Measurements from ENCODE around the gene ADISSP. TPM values are rescaled to one million over a fixed set of nuclear protein-coding genes. Genes with fewer than 3 reads are reported as not detected.
A peak's percentile ranks its signal among the peaks of the same experiment; 100 is the strongest.

Gene ADISSP
- total and polyA plus RNA-seq, 10 donors: 29.4 to 55.5 (median 36.0) TPM

DNA sequence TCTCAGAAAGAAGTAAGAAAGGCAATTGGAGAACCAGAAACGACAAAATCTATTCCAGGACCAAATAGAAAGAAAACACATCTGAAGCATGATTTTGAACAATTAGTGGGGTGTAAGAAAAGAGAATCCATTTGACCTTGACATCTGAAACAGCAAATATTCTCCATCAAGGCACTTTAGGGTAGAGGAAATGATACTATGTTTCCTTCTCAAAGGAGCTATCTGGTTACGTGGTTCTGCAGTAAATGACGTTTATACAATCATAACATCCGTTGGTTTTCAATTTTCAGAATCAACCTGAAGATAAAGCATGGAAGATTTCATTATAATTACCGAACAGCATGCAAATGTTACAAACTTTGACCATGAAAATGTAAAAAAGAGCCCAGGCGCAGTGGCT is 46.9 kb downstream of the ADISSP start:
- 52 to 64% (median 57%) methylated on average over 6 of the region's 6 CpGs for WGBS, 5 donors
- Histone ChIP-seq H3K4me1 (no peaks in the 10 kb centered on the region), H3K9me3 (no peaks in the 10 kb centered on the region), H3K4me3 (no peak overlapping the region), H3K27me3 (replicated peaks in 1 of 7) (peaks cover 0 to 10% (median 0%) of the 10 kb centered on the region in 7 donors), H3K36me3 (no peaks in the 10 kb centered on the region), H3K27ac (no peak overlapping the region)
- DNase-seq: no peak
- TF ChIP-seq, protein P1, sequence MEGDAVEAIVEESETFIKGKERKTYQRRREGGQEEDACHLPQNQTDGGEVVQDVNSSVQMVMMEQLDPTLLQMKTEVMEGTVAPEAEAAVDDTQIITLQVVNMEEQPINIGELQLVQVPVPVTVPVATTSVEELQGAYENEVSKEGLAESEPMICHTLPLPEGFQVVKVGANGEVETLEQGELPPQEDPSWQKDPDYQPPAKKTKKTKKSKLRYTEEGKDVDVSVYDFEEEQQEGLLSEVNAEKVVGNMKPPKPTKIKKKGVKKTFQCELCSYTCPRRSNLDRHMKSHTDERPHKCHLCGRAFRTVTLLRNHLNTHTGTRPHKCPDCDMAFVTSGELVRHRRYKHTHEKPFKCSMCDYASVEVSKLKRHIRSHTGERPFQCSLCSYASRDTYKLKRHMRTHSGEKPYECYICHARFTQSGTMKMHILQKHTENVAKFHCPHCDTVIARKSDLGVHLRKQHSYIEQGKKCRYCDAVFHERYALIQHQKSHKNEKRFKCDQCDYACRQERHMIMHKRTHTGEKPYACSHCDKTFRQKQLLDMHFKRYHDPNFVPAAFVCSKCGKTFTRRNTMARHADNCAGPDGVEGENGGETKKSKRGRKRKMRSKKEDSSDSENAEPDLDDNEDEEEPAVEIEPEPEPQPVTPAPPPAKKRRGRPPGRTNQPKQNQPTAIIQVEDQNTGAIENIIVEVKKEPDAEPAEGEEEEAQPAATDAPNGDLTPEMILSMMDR (IDR thresholded peaks at IDR 0.05 in 8 of 11, conservative IDR thresholded peaks at IDR 0.05 in 3 of 11): no peak
- no peak for TF ChIP-seq POLR2A (IDR thresholded peaks at IDR 0.05)
- TF ChIP-seq POLR2AphosphoS5 (IDR thresholded peaks at IDR 0.05): no peak
- intact Hi-C loops (cut with DNase I; ENCODE audit: low total_unique reads): no loop called here

DNA sequence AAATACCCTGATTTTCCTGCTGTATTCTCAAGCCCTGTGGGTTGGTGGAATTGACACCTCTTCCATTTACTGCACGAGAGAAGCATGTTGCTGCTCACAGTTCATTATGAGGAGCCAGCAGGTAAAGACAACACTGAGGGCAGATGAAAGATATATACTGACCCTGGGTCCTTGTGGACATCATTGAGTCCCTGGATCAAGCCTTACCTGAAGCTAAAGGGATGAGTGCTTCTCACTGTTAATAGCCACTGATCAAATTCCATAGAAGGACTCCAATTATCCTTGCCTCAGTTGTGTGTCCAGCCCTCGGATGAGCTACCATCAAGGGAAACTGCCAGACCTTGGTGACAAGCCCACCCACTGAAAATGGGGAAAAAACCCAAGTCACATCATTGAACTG is 47.5 kb downstream of the ADISSP start:
- no peaks in the 10 kb centered on the region for H3K36me3 ChIP-seq
- WGBS, 5 donors: 75 to 82% (median 80%) methylated on average over 2 of the region's 2 CpGs
- peaks cover 0 to 7% (median 0%) of the 10 kb centered on the region in 7 donors for H3K27me3 ChIP-seq (replicated peaks in 1 of 7)
- no peaks in the 10 kb centered on the region for H3K9me3 ChIP-seq
- H3K4me3 ChIP-seq: no peak overlapping the region
- intact Hi-C loops (cut with DNase I; ENCODE audit: low total_unique reads): no loop called here
- no peak for DNase-seq
- no peak for TF ChIP-seq POLR2AphosphoS5 (IDR thresholded peaks at IDR 0.05)
- no peak for TF ChIP-seq POLR2A (IDR thresholded peaks at IDR 0.05)
- TF ChIP-seq, protein P1 (IDR thresholded peaks at IDR 0.05 in 8 of 11, conservative IDR thresholded peaks at IDR 0.05 in 3 of 11): no peak
- H3K4me1 ChIP-seq: no peaks in the 10 kb centered on the region
- no peak overlapping the region for H3K27ac ChIP-seq

DNA sequence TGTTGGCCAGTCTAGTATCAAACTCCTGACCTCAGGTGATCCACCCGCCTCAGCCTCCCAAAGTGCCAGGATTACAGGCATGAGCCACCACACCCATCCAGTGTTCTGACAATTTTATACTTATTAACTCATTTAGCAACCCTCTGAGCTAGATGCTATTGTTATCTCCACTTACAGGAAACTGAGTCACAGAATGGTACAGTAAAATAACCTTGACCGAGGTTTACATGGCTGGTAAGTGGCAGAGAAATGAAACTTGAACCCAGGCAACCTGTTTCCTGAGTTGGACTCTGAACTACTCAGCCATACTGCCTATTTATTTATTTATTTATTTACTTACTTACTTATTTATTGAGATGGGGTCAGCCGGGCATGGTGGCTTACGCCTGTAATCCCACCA is 48.5 kb downstream of the ADISSP start:
- Histone ChIP-seq H3K36me3 (no peaks in the 10 kb centered on the region), H3K27ac (no peak overlapping the region), H3K4me1 (peaks cover 0 to 6% (median 3%) of the 10 kb centered on the region in 6 donors), H3K9me3 (no peaks in the 10 kb centered on the region), H3K4me3 (no peak overlapping the region), H3K27me3 (replicated peaks in 1 of 7) (peaks cover 0 to 7% (median 0%) of the 10 kb centered on the region in 7 donors)
- 80 to 86% (median 82%) methylated on average over 4 of the region's 4 CpGs for WGBS, 5 donors
- intact Hi-C loops (cut with DNase I; ENCODE audit: low total_unique reads): no loop called here
- TF ChIP-seq, protein P1 (IDR thresholded peaks at IDR 0.05 in 8 of 11, conservative IDR thresholded peaks at IDR 0.05 in 3 of 11): no peak
- DNase-seq: no peak

DNA sequence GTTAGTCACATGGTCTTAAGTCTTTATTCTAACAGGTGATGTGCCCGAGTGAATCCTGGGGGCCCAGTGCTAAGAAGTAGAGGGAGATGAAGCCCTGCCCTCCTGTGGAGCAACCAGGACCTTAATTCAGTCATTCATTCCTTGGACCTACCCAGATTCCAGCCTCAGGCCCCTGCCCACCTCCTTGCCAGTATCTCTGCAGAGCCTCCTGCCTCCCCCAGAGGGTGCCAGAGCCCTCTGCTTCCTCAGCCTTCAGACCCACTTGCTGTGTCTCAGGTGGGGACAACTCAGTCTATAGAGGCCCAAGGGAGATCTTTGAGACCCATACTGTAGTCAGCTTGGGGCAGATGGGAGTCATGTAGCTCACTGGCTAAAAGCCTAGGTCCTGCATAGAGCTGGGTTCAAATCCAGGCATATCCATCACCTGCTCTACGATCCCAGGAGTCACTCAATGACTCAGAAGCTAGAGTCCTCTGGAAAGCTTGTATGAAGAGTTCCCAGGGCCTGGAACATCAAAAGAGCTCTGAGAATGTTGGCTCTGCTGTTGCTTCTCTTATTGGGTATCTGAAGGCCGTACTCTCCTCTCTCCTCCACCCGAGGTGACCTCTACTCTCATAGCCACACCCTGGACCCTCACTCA is 51.2 kb downstream of the ADISSP start:
- H3K27ac ChIP-seq: no peak overlapping the region
- no peaks in the 10 kb centered on the region for H3K36me3 ChIP-seq
- no peaks in the 10 kb centered on the region for H3K9me3 ChIP-seq
- H3K27me3 ChIP-seq (replicated peaks in 1 of 7): peaks cover 0 to 7% (median 0%) of the 10 kb centered on the region in 7 donors
- 70 to 82% (median 75%) methylated on average over 3 to 4 of the region's 4 CpGs for WGBS, 5 donors
- intact Hi-C loops (cut with DNase I; ENCODE audit: low total_unique reads): no loop called here
- DNase-seq: no peak
- H3K4me3 ChIP-seq: no peak overlapping the region
- TF ChIP-seq POLR2A (IDR thresholded peaks at IDR 0.05) (no peak), POLR2AphosphoS5 (IDR thresholded peaks at IDR 0.05) (peak in 2 of 3 donors; percentile 17 to 21)
- TF ChIP-seq, protein P1 (IDR thresholded peaks at IDR 0.05 in 8 of 11, conservative IDR thresholded peaks at IDR 0.05 in 3 of 11): peak in 10 of 11 experiments; percentile 21 to 75 (median 63)
- peaks cover 0 to 33% (median 22%) of the 10 kb centered on the region in 6 donors for H3K4me1 ChIP-seq
